GM18907 (cell line): Measurements from ENCODE around the gene ZNF664.

Experiments used
- ATAC-seq: cut with Tn5 transposase; IDR thresholded peaks from one replicate; pipeline ENCODE4 v1.9.1; 2021; ENCODE audit warnings: mild to moderate bottlenecking, moderate library complexity; ENCODE audit not compliant: unreplicated experiment

ZNF664 gene

DNA sequence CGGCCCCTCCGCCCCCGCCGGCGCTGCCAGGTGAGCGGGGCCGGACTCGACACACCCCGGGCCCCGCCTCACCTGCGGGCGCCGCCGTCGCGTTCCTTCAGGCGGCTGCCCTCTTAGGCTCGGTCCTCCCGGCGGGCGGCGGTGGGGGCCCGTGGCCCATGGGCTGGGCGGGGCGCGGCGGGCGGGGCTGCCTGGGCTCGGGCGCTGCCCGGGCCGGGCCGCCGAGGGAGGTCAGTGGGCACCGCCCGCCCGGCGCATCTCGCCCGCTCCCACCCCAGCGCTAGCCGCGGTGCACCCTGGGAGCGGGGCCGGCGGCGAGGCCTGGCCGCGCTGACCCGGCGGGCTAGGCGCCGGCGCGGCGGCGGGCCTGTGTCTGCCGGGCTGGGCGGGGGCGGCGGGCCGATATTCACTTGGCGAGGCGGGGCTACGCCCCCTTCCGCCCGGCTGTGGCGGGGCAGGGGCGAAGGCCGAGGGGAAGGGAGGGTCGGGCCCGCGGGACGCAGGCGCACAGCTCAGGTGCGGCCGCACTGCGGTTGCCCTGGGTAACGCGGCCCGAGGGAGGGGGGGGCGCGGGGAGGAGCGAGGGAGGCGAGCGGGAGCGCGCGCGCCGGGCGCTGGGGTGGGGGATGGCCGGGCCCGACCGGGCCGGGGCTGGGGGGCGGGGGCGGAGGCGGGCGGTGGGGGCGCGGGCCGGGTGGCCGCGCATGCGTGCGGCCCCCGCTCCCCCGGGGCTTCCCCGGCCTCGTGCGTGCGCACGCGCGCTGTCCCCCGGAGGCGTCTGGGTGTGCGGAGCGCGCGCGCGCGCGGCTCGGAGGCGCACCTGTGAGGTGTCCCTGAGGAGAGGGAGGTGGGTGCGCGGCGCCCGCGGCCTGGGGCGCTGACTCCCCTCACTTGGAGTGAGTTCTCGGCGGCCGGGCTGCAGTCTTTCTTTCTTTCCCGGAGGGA is at the start of gene ZNF664, which contains the start of gene CCDC92:
Gene ZNF664, plus strand, starts transcription at position 759 of the 945 bp plus-strand sequence. CDS start 38,930 bp downstream, outside the sequence.
Gene CCDC92, minus strand, starts transcription at position 375 of the 945 bp plus-strand sequence. CDS start 28,526 bp downstream, outside the sequence.
- ATAC-seq = peak; percentile 82

DNA sequence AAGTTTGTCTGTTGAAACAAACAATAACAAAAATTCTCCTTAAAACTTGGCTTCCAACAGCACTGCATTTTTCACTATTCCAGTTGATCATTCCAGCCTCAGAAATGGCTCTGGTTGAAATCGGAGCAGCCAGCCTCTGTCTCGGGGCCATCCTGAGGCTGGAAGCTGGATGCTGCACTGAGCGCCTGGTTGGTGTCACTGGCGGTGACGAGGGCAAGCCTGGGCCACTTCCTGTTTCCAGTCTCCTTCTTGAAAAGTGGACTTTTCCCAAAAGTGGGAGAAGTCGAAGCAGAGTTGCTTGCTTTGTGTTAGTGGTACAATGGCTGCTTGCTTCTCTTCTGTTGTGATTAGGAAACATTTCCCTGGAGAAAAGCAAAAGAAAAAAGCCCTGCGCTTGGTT is 49.1 kb upstream of the ZNF664 start:
- no peak for ATAC-seq

DNA sequence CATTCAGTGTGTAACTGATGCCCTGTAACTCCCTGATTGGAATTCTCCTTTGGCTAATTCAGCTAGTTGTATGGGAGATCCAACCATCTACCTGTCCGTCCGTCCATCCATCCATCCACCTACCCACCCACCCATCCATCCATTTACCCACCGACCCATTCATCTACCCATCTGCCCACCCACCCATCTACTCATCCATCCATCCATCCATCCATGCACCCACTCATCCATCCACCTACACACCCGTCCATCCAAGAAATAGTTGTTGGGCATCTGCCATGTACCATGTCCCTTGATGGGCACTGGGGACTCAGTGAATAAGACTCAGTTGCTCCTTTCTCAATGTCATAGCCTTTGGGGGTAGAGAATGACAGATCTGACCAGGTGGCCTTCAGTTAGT is 48.5 kb upstream of the ZNF664 start:
- ATAC-seq = no peak

DNA sequence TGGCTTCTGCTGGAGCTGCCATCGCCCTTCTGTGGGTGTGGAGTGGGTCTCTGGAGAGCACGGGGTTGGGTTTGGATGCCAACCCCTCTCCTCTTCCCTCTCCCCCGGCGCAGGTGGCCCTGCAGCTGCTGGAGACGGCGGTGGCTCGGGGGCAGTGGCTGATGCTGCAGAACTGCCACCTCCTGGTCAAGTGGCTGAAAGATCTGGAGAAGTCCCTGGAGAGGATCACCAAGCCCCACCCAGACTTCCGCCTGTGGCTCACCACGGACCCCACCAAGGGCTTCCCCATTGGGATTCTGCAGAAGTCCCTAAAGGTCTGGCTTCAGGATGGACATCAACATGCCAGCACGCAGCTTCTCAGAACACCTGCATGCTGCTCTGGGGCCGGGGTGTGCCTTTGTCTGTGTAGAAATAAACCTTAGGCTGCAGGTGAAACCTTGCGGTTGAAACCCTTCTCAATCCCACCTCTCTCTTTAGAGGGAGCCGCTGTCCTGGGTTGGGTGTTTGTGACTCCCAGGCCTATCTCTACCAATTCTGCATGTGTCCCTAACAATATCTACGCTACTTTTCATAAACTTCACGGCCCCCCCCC is 44.6 kb upstream of the ZNF664 start:
- ATAC-seq = no peak

DNA sequence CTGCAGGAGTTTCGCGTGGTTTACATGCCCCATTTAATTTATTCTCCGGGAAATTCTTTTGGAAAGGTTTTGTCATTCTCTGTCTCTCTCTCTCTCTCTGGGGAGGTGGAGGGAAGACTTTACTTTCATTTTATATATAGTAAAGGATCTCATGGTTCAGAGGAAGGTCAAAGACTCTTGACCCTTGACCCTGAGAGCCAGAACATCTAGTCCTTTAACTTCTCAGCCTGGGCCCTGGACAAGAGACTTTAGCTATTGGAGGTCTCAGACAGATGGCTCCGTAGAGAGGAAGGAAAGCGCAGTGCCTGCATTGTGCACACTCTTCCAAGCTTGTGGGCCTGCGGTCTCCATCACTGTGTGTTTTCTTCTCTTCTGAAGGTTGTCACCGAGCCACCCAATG is 44.1 kb upstream of the ZNF664 start:
- no peak for ATAC-seq

DNA sequence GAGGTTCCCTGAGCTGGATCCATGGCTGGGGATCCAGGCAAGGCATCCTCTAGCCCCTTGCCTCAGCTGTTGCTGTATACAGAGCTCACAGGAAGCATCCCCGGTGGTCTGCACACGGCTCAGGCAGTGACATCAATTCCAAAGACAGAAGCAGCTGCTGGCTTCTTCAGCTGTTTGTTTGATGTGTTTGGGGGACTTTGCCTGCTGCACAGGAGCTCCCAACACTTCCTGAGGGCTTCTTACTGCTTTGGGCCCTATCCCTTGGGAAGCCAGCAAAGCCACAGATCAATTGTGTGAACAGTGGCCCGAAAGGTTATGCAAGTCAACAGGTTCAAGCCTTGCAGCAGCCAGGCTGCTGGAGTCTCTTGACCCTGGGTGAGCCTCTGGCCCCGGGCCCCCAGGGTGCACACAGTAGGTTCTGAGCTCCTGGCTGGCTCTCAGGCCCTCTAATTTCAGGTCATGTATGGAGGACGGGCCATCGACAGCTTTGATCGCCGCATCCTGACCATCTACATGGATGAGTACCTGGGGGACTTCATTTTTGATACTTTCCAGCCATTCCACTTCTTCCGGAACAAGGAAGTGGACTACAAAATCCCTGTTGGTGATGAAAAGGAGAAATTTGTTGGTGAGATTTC is 43.0 kb upstream of the ZNF664 start:
- no peak for ATAC-seq

DNA sequence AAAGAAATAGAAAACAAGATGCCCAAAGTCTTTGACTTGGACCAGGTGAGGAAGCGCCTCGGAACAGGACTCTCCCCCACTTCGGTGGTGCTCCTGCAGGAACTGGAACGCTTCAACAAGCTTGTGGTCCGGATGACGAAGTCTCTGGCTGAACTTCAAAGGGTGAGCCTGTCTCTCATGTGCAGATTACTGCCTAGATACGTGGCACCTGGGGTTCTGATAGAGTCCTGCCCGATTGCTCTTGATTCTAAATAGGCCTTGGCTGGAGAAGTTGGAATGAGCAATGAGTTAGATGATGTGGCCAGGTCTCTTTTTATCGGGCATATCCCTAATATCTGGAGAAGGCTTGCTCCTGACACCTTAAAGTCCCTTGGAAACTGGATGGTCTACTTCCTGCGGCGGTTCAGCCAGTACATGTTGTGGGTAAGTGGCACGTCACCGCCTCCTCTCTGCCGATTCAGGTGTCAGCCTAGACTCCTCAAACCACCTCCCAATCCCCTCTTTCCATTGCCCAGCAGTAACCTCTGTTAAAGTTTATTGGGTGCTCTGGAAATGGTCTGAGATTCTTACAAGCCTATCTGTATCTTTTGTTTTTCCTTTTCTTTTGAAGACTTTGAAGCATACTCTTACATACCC is 41.2 kb upstream of the ZNF664 start:
- ATAC-seq = no peak

DNA sequence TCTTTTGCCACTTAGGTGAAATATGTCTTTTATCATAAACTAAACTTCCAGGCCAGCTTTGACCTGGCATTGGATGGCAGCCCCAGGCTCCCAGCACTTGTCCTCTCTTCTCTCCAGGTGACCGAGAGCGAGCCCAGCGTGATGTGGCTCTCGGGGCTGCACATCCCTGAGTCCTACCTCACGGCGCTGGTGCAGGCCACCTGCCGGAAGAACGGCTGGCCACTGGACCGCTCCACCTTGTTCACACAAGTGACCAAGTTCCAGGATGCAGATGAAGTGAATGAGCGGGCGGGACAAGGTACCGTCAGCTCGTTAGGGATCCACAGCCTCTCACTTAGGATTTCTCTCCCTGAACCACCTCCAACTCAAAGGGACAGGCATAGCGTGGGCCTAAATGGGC is 39.8 kb upstream of the ZNF664 start:
- ATAC-seq = no peak

DNA sequence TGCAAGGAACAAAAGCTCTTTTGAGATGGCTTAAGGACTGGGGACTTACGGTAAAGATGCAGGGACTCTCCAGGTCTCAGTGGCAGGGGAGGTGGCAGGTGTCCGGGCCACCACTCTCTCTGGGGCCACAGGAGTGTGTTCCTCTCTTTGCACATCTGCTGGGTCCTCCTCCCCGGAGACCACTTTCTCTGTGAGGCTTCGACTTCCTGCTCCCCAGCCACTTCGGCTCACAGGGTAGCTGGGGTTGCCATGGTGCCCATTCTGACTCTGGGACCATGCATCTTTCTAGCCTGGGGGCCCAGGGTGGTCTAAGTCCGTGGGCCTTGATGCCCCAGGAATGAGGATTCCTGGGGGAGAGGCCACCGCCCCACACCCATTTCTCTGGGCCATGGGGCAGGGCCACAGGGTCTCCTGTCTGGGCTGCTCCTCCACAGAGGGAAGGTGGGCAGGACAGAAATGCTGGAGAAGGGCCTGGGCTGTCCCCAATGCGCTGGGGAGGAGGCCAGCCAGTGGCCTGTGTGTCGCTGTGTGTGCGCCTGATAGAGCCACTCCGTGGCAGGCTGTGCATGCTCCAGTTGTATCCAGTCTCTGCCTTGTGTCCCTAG is 38.9 kb upstream of the ZNF664 start:
- no peak for ATAC-seq

DNA sequence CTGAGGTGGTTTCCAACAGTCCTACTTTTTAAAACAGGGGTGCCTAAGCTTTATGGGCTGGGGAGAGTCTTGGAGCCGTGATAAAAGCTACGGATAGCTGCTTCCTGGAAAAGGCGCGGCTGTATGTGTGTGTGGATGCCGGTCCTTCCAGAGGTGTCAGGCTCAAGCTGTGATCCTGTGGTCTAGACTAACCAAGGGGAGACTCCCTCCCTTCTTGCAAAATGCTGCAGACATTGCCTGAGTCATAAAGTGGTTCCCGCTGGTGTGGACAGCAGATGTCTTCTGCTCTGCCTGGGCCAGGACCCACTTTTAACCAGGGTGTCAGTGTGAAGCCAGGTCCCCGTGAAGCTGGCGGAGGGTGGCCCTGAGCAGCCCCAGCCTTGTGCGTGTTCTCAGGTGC is 38.2 kb upstream of the ZNF664 start:
- no peak for ATAC-seq

DNA sequence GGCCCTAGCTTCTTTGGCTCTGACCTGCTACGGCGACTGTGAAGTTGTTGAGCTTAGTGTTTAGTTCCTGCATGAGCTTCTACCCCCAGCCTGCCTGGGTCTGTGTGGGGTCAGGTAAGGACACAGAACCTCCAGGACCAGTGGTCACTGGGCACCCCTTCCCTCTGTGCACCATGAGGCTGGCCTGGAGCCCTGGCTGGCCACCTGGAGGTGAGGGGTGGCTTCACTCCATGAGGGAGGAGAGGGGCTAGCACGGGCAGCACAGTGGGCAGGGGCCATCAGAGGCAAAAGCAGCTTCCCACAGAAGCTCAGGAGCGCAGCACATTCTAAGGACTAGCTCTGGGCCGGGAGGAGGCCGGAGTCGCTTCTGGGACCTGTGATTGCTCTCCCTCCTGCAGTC is 37.1 kb upstream of the ZNF664 start:
- no peak for ATAC-seq

DNA sequence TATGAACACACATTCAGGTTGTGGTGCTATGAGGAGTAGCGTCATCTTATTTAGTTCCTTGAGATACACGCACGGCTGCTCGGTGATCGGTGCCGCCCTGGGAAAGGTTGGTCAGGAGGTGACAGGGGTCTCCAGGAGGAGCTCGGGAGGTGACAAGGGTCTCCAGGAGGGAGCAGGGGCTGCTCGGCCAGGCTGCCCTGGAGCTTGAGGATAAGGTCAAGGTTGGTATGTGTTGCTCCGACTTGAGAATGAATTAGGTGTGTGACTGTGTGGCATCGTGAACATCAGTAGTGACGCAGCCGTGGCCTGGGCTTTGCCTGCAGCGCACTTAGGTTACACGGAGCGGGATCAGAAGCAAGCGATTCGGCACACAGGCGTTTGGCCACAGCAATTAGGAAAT is 36.5 kb upstream of the ZNF664 start:
- ATAC-seq = no peak

DNA sequence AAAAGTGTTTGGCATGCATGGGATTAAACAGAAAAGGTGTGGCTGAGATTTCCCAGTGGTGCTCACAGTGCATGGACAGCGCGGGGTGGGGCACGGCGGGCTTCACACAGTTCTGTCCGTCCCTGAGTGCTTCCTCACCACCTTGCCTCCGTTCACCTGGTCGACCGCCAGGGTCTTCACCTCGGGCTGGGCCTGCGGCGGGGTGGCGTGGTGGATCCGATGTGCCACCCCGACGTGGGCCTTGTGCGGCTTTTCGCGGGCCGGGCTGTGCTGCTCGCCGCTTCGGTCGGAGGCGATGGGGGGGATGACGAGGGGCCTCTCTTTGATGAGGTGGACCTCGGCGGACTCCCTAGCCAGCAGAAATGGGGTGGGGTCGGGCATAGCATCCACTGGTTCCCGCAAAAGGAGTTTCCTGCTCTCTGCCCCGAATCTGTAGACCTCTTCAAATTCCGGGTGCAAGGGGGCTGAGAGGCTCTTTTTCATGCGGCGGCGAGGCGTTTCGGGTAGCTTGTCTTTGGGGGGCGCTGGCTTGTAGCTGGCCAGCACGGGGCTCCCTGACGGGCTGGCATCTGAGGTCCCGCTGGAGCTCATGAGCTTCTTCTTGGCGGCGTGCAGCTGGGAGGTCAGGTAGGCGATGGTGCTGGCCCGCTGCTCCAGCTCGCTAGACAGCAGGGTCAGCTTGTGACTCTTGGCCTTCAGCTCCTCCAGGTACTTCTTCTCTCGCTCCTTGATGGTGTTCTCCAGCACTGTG is 35.9 kb upstream of the ZNF664 start:
- no peak for ATAC-seq

DNA sequence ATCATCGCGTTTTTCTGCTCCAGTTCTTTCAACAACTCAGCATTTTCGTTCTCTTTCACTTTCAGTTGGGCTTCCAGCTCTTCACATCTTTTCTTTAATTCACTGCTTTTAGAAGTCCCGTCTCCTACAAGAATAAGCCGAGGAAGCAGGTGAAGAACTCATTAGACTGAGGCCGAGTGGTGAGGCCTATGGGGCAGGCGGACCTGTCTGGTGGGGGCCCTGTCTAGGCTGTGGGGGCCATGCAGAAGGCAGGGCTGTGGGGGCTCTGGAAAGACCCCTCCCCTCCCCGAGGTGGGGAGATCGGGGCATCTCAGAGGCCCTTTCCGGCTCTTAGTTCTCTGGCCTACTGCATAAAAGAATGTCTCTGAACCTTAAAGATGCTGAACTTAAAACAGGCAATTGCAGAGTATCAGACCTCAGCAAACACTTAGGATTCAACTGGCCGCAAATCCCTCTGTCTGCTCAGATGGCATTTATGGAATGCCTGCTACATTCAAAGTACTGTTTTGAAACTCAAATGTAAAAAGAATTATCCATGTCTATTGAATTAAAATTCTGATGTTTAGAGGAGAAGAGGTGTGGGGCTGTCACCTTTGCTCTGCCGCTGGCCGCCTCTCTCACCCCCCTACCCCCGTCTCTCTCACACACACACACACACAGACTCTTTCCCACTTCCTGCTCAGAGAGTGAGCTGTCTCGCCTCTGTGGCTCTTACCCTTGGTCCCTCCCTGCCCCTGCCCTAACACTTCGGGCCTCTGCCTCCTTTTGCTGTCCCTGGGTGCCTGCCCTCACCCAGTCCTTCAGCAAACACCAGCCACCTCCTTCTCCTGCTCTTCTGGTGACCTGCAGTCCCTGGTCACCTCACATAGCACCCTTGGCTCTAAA is 35.1 kb upstream of the ZNF664 start:
- ATAC-seq = no peak

DNA sequence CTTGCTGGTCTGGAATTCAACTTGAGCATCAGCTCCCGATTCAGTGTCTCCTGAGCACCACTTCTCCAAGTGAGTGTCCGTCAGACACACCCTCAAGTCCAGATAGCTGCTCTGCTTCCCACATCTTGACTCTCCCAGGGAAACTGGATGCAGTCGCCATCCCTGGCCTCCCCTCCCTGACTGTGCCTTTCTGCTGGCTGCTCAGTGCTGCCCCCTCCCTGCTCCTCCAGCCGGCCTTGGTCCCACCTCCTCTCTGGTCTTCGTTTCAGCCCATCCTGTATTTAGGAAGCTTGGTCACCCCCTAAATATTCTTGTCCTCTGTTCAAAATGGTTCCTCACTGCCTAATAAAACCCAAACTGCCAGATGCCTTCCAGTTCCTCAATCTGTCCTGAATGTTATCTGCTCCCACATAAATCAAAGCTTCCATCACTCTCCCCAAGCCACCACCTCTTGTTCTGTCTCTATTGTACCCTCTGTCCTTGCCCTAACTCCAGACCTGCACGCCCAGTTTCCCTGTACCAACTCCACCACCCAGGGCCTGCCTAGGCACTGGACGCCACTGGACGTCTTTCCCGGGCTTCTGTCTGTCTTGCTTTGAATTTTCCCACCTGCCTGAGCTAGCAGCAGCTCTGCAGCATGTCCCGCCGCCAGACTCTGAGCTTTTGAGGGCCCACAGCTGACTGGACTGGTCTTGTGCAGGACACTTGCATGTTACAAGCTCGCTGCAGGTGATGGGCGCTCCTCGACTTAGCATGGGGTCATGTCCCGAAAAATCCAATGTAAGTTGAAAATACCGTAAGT is 34.1 kb upstream of the ZNF664 start:
- no peak for ATAC-seq

DNA sequence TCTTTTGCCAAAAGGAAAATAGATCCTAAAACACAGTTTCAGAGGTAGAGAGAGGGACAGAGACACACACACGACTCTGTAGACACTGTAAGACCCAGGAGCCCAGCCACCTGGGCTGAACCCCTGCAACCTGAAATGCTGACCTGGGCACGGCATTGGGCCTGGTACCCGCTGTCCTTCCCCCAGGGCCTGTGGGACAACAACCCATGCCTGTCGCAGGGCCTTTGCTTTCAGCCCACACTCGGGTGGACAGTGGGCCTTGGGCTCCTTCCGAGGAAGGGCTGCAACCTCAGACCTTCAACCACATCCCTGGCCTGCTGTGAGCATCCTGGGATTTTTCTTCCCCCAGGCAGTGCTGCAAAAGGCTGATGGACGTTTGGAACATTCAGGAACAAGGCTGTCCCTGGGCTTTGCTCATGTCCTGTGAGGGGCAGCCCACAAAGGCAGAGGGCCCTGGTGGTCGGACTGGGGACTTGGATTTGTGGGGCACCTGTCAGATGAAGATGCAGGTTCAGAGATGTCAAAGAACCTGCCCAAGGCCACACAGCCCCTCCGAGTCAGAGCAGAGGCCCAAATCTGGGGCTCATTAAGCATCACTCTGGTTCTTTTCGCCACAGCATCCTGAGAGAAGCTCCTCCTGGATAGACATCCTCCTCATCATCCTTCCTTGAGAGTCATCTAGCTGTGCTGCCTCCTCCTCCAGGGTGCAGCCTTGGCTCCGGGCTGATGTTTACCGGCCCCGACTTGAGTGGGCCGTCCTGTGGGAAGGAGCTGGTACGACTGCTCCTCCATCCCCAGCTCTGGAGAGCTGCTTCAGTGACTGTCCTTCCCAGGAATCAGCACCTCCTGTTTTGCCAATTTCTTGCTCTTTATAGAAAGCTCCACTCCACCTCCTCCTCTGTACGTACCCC is 33.0 kb upstream of the ZNF664 start:
- ATAC-seq = no peak

DNA sequence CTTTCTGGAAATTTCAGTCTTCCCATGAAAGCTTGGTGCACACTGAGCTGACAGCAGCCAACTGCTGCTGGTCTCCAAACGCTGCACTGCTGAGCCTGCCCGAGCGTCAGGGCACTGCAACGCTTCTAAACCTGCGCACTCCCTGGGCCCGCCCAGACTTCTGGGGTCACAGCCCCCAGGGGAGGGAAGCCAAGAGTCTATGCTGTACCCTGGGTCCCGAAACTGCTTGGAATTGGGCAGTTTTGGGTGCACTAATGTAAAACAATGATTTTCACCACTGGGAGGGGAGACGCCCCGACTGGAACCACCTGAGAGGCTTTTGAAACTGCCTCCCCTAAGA is 32.4 kb upstream of the ZNF664 start:
- no peak for ATAC-seq
